GM18508 (cell line): ENCODE data around the gene PDIK1L.

Source experiments
- ATAC-seq: cut with Tn5 transposase; IDR thresholded peaks from one replicate; pipeline ENCODE4 v1.9.1; 2021; ENCODE audit warnings: moderate number of reproducible peaks; ENCODE audit not compliant: insufficient read depth, unreplicated experiment

PDIK1L gene

DNA sequence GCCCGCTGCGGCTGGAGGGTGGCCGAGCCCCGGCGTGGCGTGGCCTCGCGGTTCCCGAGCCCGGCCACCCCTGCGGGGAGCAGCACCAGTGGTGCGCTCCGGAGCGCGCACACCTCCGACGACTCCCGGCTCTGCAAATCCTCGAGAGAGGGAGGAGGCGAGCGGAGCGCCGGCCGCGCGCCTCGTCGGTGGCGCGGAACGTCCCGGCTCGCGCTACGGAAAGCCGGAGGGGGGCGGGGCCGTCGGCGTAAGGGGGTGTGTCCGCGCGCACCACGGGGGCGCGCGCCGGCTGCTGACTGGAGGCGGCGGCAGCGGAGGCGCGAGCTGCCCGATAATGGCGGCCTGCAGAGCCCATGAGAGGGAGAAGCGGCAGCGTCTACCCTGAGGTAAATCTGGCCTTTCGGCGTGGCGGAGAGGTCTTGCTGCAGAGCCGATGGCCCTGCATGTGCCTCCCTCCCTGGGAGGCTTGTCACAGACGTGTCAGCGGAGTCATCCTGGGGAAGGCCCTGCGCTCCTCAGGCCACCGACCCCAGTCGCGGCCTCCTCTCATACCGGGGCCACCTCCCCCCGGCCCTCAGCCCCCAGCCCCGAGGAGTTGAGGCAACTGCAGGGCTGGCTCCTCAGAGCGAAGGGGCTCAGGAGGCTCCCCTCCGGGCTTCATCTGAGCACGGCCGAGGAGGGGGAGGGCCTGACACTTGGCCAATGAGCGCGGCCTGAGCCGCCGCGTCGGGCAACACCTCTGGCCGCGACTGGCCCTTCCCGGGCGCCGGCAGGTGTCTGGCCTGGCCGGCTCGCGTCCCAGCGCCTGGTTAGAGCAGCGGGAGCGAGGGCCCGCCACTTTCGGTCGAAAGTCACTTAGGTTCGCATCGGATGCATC lies at the start of gene PDIK1L:
TSS of gene PDIK1L (plus strand) at position 295 of the 877 bp plus-strand sequence. CDS start 2,485 bp downstream, outside the sequence.
- ATAC-seq: no peak

DNA sequence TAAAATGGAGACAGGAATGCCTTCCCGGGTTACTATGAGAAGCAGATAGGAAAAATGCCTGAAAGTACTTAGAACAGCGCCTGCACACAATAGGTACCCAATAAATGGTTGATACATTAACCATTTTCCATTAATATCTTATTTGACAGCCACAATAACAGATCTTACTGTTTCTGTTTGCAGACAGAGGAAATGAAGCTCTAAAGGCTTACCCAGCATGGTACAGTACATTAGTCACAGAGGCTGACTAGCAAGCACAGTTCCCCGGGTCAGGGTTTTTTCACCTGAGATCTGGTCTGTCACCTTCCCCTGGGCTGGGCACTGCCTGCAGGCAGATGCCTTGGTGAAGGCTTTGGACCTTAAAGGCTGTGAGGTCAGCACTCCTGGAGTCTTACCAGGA lies 47.1 kb upstream of the PDIK1L start:
- no peak for ATAC-seq

DNA sequence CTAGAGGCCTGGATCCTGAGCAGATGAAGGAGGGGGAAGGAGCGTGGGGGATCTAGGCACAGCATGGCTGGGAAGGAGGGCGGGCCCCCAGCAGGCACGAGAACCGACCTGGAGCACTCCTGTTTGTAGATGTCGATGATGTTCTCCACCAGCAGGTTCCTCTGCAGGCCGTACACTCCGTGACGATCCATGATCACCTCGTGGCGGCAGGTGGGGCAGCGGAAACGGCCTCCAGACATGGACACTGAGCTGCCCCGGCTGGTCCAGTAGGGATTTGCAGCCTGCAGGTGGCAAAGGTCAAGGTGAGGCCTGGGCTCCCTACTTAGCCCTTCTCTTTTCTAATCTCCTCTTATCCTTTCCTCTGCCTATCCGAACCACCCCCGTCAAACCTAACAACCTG lies 45.5 kb upstream of the PDIK1L start:
- no peak for ATAC-seq

DNA sequence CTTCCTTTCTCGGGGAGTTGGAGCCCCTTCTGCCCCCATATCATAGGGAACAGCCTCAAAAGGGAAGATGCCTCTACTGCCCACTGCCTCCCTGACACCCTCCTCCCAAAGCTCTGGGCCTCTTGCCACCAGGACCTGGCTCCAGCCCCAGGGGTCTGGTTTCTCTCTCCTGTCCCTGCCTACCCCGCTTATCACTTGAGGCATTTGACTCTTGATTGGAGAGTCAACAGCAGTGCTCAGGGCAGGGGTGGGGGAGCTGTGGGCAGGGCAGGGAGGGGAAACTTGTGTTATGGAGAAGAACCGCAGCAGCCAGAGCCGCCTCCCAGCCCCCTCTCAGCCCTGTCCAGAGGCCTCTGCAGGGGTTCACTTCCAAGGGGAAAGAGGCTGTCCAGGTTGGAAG lies 44.8 kb upstream of the PDIK1L start:
- ATAC-seq: no peak

DNA sequence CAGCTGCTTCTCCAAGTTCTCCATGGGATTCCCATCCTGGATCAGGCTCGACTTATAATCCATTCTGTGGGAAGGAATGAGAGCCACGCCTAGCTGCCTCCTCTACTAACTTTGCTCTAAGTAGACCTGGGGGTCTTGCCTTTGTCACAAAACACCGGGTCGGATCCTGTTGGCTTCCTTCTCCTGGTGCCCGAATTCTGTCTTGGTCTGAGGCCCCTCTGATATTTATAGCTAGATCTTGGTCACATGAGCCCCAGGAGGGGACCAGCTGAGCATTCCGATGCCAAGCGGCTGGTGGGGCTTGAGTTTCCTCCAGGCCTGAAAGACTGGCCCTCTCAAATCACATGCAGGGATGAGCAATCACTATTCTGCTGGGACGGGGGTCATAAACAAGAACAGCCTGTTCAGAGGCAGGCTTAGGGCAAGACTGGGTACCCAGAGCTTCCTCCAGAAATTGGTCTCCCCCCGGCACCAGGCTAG lies 44.2 kb upstream of the PDIK1L start, which contains the start of gene TRIM63:
TSS of gene TRIM63 (minus strand) at position 199 of the 480 bp plus-strand sequence. CDS start at position 63, 136 bp downstream.
- no peak for ATAC-seq

DNA sequence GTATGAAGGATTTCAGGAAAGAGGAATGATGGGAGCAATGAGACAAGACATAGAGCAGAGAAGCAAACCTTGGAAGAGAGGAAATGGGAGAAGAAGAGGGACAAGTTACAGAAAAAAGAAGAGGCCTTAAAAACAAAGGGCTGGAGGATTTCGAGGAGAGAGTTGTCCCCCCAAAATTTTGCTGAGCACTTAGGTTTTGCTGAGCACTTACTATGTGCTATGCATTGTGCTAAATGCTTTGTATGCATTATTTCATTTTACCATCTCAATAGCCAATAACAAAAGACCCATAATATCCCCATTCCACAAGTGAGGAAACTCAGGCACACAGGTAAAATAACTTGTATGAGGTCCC lies 41.7 kb upstream of the PDIK1L start:
- no peak for ATAC-seq

DNA sequence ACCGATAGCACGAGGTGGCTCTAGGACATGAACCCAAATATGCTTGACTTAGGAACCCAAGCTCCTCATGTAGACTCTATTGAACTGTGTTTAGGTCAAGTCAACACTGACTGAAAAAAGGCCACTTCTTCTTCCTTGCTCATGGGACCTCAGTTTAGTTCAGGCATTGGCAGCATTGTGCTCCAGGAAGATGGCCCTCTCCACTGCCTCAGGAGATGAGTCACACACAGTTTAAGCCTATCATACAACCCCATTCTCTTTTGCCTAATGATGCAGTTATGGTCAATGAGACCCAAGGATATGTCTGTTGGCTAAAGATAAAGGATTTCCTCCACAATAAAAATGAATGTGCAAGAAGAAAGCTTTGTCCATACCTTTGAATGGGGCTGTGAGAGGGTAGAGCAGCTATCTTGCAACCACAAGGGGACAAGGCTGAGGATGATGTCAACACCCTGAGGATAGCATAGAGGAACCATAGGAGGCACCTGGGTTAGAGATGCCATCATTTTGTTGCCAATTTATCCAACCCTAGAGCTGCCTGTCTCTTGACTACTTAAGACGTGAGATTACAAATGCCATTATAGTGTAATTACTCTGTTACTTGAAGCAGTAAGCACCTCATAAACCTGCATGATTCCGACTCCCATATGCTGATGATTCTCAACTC lies 41.2 kb upstream of the PDIK1L start:
- no peak for ATAC-seq

DNA sequence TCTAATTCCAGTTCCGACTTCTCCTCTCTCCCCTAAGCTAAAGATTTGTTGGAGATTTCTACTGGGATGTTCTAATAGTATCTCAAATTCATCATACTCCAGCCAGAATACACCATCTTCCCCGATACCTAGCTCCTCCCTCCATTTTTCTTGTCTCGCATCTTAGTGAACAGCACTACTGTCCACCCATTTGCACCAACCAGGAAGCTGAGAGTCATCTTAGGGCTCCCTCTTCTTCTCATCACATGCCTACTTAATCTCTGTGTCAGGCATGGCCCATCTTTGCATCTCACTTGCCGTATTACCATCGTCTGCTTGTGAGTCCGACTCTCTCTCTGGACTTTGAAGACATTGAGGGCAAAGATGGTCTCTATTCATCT lies 40.7 kb upstream of the PDIK1L start:
- no peak for ATAC-seq

DNA sequence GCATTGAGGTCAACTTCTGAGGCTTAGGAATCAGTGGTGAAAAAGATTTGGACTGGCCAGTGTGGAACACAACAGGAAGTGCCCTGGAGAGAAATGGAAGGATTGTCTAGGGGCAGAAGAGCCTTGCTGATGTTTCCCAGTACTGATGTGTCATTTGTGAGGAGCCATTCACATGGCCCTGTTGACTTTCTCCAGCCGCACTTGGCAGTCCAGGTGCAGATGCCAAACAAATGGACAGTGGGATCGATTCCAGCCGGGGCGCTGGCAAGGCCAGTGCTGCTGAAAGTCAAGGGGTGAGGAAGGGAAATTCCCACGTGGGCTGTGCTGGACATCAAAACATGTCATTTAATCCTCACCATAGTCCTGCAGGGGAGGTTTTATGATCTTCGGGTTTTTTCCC lies 39.3 kb upstream of the PDIK1L start:
- ATAC-seq: no peak

DNA sequence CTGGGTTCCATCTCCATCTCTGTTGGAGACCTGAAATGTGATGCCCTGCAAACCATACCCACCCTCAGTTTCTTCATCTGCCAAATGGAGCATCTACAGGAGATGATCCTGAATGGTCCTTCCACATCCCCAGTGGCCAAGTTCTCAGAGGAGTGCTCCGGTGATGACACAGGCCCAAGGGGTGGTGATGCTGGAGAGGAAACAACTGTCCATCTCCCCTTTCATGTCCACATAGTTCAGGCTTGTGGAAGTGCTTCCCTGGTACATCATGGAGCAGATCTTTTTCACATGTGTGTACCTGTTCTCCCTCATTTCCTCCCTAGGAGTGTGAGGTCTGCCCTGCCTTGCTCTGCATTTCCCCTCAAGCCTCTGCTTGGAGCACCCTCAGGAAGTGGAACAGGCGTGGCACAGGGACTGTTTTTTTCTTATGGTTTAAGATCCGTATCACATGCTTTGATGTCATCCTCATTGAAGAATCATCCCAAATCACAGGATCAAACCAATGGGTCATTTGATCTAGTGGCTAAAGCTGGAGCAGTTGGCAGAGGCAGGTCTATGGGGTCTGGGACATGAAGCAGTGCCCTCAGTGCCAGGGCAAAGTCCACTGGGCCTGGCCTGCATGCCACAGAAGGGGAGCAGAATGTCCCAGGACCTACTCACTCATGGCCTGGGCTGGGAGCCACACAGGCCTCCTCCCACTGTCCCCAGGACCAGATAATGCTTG lies 36.0 kb upstream of the PDIK1L start:
- ATAC-seq: no peak

DNA sequence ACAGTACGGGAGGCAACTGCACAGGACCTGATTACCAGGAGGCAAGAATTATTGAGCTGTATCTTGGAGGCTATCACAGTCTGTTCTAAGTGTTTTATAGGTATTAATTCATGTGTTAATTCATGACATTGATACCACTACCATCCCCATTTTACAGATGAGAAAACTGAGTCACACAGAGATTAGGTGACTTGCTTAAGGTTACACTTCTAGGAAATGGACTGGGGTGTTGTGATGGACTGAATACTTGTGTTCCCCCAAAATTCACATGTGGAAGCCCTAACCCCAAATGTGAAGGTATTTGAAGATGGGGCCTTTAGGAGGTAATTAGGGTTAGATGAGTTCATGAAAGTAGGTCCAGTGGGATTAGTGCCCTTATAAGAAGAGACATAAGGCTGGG lies 34.1 kb upstream of the PDIK1L start:
- no peak for ATAC-seq

DNA sequence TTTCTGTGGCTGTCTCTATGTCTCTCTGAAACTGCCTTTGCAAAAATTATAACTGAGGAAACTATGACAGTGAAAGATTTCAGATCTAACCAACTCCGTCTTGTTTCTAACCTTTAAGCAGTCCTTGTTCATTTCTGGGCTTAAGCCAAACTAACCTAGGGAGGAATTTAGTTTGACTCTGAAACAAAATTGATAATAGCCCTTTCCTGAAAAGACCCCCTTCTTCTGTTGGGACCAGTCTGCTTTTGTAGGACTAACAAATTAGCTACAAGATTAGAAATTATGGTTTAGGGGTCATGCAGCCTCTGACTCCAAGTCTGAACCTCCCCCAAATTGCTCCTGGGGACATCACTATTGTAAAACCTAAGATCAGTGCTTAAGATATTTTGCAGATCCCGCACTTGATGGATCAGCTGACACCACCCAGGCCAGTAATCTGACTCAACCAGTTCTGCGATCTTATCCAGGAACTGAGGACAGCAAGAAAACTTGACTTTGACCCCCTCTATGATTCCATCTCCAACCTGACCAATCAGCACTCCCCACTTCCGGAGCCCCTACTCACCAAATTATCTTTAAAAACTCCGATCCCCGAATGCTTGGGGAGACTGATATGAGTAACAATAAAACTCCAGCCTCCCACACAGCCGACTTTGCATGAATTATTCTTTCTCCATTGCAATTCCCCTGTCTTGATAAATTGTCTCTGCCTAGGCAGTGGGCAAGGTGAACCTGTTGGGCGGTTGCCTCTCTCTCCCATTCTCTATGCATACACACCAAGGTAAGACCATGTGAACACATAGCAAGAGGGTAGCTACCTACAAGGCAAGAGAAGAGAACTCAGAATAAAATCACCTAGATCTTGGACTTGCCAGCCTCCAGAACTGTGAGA lies 33.1 kb upstream of the PDIK1L start:
- ATAC-seq: no peak

DNA sequence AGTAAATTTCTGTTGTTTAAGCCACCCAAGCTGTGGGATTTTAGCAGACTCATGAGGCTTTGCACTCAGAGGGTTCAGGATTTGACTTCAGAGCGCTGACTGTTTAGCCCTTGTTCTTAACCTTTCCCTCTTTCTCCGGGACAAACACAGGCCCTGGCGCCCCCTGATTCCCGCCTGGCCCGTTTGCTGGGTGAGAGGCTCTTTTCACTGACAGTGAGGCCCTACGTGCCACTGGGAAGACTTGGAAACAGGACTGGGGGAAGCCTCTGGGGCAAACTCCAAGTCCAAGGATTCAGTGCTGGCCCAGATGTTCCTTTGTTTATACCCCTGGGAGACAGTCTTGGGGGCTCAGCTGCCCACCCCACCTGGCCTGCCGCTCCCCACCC lies 32.5 kb upstream of the PDIK1L start:
- no peak for ATAC-seq

DNA sequence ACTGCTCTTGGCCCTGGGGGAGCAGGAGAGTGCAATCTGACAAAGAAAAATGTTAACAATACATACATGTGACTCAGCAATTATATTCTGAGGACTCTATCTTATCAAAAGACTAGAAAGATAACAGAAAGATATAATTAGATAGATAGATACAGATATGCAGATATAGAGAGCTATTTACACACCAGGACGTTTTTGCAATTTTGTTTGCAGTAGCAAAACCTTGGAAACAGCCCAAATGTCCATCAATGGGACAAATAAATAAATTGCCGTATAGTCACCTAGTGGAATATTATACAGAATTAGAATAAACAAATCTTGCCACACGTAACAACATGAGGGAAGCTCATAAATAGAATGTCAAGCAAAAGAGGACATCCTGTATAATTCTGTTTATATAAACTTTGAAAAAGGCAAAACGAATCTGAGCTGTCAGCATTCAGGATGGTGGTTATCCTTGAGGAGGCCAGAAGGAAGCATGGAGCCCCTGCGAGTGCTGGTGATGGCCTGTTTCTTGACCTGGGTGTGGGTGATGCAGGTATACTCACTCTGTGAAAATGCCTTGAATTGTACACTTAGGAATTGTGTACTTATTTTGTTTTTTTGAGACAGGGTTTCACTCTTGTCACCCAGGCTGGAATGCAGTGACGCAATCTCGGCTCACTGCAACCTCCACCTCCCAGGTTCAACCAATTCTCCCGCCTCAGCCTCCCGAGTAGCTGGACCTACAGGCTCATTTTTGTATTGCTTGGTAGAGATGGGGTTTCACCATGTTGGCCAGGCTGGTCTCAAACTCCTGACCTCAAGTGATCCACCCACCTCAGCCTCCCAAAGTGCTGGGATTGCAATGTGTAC lies 31.4 kb upstream of the PDIK1L start:
- ATAC-seq: no peak

DNA sequence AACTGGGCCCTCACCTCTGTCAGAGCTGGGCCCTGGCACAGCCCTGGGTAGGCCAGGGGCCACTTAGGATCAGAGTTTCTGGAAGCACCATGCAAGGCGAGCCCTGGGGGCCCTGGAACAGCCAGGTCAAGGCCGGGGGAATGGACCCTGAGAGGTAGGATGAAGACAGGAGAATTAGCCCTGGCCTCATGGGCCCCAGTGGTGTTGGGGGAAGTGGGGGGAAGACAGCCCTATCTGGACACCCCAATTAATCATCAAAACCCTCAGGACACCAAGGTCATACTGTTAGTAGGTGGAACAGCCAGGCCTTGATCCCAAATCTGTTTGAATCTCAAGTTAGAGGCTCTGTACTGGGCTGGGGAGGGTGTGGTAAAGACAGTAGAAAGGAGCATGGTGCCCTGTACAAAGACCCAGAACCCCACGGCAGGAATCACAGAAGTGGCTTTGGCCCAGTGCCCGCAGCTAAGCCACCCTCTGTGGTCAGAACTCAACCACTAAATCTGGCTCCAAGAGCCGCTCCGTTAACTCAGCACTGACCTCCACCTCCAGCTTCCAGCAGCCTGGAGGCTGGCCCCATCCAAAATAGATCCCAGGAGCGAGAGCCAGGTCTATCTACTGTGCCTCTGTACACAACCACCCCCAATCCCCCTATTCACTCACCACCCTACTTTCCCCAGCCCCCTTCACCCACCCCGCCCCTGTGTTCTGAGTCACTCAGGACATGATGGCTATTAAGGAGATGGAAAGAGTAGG lies 30.2 kb upstream of the PDIK1L start:
- ATAC-seq: no peak

DNA sequence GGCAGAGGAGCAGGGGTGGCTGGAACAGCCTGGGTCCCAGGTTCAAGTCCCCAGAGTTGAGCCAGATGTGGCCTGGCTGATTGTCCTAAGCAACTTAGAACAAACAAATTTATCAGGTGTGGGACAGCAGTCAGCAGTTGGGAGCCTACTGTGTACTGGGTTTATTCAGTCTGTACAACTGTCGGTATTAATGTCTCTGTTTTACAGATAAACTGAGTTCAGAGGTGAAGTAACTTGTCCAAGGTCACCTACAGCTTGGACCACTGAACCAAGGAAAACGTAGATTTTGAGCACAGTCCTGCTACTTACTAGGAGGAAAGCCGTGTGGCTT lies 29.6 kb upstream of the PDIK1L start:
- no peak for ATAC-seq

DNA sequence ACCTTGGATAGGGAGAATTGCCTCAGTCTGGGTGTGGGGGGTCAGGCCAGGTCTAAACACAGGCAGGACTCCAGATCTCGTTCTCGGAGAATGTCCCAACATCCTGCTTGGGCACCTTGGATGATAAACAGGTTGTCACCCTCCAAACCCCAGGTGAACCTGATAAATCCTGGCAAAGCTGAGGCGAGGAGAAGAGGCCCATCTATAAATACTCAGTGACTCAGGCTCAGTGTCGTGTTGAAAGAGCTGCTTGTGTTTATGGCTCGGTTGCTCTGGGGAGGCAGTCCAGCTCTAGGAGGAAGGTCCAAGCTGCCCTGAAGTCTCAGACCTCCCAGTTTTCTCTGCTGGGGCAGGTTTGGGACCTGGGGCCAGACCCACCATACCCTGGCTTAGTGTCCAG lies 28.4 kb upstream of the PDIK1L start:
- no peak for ATAC-seq

DNA sequence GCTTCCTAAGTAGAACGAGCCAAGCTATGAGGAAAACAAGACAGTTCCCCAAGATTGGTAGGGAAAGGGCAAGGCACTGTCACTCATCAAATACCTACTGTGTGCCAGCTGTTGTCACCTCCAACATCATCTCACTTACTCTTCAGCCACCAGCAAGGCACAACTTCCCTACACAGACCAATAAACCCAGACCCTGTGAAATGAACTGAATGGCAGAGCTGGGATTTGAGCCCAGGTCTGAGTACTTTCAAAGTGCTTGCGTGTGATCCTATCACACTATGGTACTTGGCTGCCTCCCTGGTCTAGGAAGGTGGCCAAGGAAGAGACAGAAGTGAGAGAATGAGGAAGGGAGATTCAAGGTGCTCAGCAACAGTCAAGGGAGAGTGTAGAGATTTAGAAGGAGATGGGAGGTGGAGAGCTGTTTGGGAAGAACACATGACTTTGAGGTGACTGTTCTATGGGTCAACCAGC lies 27.5 kb upstream of the PDIK1L start:
- no peak for ATAC-seq
